Lower lobe of right lung (tissue), 2 donors: ENCODE data around the gene HRH3. TPM values are rescaled to one million over a fixed set of nuclear protein-coding genes. Genes with fewer than 3 reads are reported as not detected.

ENCODE experiments used
- ATAC-seq, 2 donors: fragments of 200-7000 bp; cut with Tn5 transposase; one replicate each; pipeline ENCODE4 v1.9.1; 2020 to 2022; ENCODE audit warnings: mild to moderate bottlenecking in 2 of 2, moderate library complexity in 2 of 2
- DNase-seq: peaks from one replicate; pipeline ENCODE4 v3.0.0-alpha.2; 2020
- H3K27ac ChIP-seq: fragments of 200-600 bp; one replicate; pipeline ENCODE4 v1.8.0; 2022
- H3K27me3 ChIP-seq: fragments of 200-600 bp; one replicate; pipeline ENCODE4 v1.8.0; 2022; ENCODE audit warnings: low read depth
- H3K36me3 ChIP-seq: fragments of 200-600 bp; one replicate; pipeline ENCODE4 v1.8.0; 2022; ENCODE audit warnings: mild to moderate bottlenecking
- H3K4me1 ChIP-seq: fragments of 200-600 bp; one replicate; pipeline ENCODE4 v1.8.0; 2022
- H3K4me3 ChIP-seq: fragments of 200-600 bp; one replicate; pipeline ENCODE4 v1.8.0; 2022; ENCODE audit warnings: mild to moderate bottlenecking
- H3K9me3 ChIP-seq: fragments of 200-600 bp; one replicate; pipeline ENCODE4 v1.8.0; 2022
- CTCF ChIP-seq: fragments of 200-600 bp; IDR thresholded peaks from one replicate; pipeline ENCODE4 v1.8.0; 2022; ENCODE audit warnings: antibody characterized with exemption, mild to moderate bottlenecking
- intact Hi-C: fragments of 100-400 bp; cut with DNase I; formaldehyde crosslinking; loops from one replicate; pipeline ENCODE4 v1.11.0; 2022
- total RNA-seq: library from RNA; stranded (reverse); fragmentation: NEBNext Ultra II Directional; extraction: Animal tissue kit (Norgen Biotek cat#: 25700); gene quantifications from one replicate; pipeline ENCODE4 v1.2.1, GENCODE V29; 2021
- donor health status: DM: no; HTN: yes; CAD: no; lungs with severe emphysema.

Gene HRH3
- total RNA-seq, 1 donor from 2014 or later = not detected

GRCh38 chr20:62195075-62195405 is 25.0 kb downstream of the HRH3 start:
- ATAC-seq = no peak
- intact Hi-C loops = no loop called here
- Histone ChIP-seq H3K27me3 (no peaks in the 10 kb centered on the region), H3K9me3 (no peaks in the 10 kb centered on the region), H3K36me3 (peaks cover 90% of the 10 kb centered on the region), H3K4me3 (no peak overlapping the region), H3K4me1 (no peaks in the 10 kb centered on the region), H3K27ac (no peak overlapping the region)
- no peak for DNase-seq
- no peak for TF ChIP-seq CTCF

- H3K4me3 ChIP-seq = no peak overlapping the region
- peak; percentile 20 for DNase-seq
- no peaks in the 10 kb centered on the region for H3K27me3 ChIP-seq
- no peak overlapping the region for H3K27ac ChIP-seq
- TF ChIP-seq CTCF = no peak
- intact Hi-C loops = no loop called here
- H3K4me1 ChIP-seq = no peaks in the 10 kb centered on the region
- no peaks in the 10 kb centered on the region for H3K9me3 ChIP-seq
- ATAC-seq = no peak
- peaks cover 88% of the 10 kb centered on the region for H3K36me3 ChIP-seq
These were observed 26.7 kb downstream of the HRH3 start for GRCh38 chr20:62193079-62194025.

- H3K4me1 ChIP-seq = no peaks in the 10 kb centered on the region
- H3K9me3 ChIP-seq = no peaks in the 10 kb centered on the region
- intact Hi-C loops = no loop called here
- TF ChIP-seq CTCF = no peak
- H3K4me3 ChIP-seq = no peak overlapping the region
- H3K36me3 ChIP-seq = peaks cover 81% of the 10 kb centered on the region
- DNase-seq (peak; percentile 32), ATAC-seq (no peak)
- no peak overlapping the region for H3K27ac ChIP-seq
- no peaks in the 10 kb centered on the region for H3K27me3 ChIP-seq
These were observed 27.4 kb downstream of the HRH3 start for GRCh38 chr20:62192635-62193034.

- no peak overlapping the region for H3K27ac ChIP-seq
- peaks cover 74% of the 10 kb centered on the region for H3K36me3 ChIP-seq
- H3K27me3 ChIP-seq = no peaks in the 10 kb centered on the region
- H3K4me1 ChIP-seq = peaks cover 5% of the 10 kb centered on the region
- ATAC-seq (no peak), DNase-seq (peak; percentile 23)
- TF ChIP-seq CTCF = no peak
- no peaks in the 10 kb centered on the region for H3K9me3 ChIP-seq
- no peak overlapping the region for H3K4me3 ChIP-seq
- intact Hi-C loops = no loop called here
These were observed 28.1 kb downstream of the HRH3 start for GRCh38 chr20:62191781-62192559.

- H3K27ac ChIP-seq = no peak overlapping the region
- H3K4me3 ChIP-seq = no peak overlapping the region
- intact Hi-C loops = no loop called here
- DNase-seq (peak; percentile 24), ATAC-seq (no peak)
- no peak for TF ChIP-seq CTCF
- no peaks in the 10 kb centered on the region for H3K9me3 ChIP-seq
- no peaks in the 10 kb centered on the region for H3K27me3 ChIP-seq
- peaks cover 63% of the 10 kb centered on the region for H3K36me3 ChIP-seq
- peaks cover 13% of the 10 kb centered on the region for H3K4me1 ChIP-seq
These were observed 29.3 kb downstream of the HRH3 start for GRCh38 chr20:62190639-62191411.
